Body of pancreas (tissue), 4 donors: Measurements from ENCODE around the gene RNF13.

Experiments
- CTCF ChIP-seq, 7 experiments: fragments of 450-650 bp in 4 of 7; fragments of 200-600 bp in 3 of 7; sonication (generic) in 3 of 7; IDR thresholded peaks; one replicate each; pipeline ENCODE4 v1.5.1; 2016 to 2019; ENCODE audit warnings: antibody characterized with exemption in 7 of 7
- POLR2A ChIP-seq, 3 donors: fragments of 450-650 bp; IDR thresholded peaks; one replicate each; pipeline ENCODE4 v1.6.1; 2016; ENCODE audit warnings: antibody characterized with exemption in 3 of 3, mild to moderate bottlenecking in 2 of 3

DNA sequence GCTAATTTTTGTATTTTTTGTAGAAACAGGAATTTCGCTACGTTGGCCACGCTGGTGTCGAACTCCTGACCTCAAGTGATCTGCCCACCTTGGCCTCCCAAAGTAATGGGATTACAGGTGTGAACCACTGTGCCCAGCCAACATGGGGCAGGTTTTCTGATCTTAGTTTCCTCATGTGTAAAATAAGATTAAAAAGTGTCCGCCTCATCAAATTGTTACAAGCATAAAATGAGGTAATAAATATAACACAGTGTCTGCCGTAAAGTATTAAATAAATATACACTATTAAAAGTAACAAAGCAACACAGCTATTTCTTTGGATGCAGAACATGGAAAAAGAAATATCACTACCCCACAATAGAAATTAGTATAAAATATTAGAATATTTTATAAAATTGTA, 44.3 kb upstream of the RNF13 start:
- TF ChIP-seq CTCF (IDR thresholded peaks at IDR 0.05) (no peak), POLR2A (IDR thresholded peaks at IDR 0.05) (no peak)
